PC-3 (cell line): ENCODE data around the gene CNTD1. TPM values are rescaled to one million over a fixed set of nuclear protein-coding genes. Genes with fewer than 3 reads are reported as not detected.

Experiments used
- ATAC-seq: fragments of 200-7000 bp; cut with Tn5 transposase; 2 replicates; pipeline ENCODE4 v1.9.1; 2020; ENCODE audit warnings: mild to moderate bottlenecking, moderate library complexity
- BruUV-seq: library from RNA; stranded (reverse); fragments of 400-500 nt; replicated peaks from 2 replicates; lab custom pipeline; 2021; lab: Mats Ljungman, UMichigan
- CTCF ChIA-PET: fragments of 300-600 bp; sonication (Branson Sonifier 250); formaldehyde crosslinking; loops from one replicate; lab custom pipeline; 2022; ENCODE audit warnings: antibody characterized with exemption; lab: Charles Lee
- POLR2A ChIA-PET: fragments of 300-600 bp; sonication (Branson Sonifier 250); formaldehyde crosslinking; loops from one replicate; lab custom pipeline; 2022; ENCODE audit warnings: antibody characterized with exemption; ENCODE audit not compliant: unreplicated experiment; lab: Charles Lee
- DNase-seq: peaks from one replicate; pipeline ENCODE4 v3.0.0-alpha.2; 2015
- H2AFZ ChIP-seq: fragments of 300-600 bp; sonication (generic); 2 replicates; pipeline ENCODE4 v1.6.0; 2016; ENCODE audit warnings: antibody characterized with exemption, low read length
- H3F3A ChIP-seq: fragments of 300-600 bp; sonication (generic); one replicate; pipeline ENCODE4 v1.6.0; 2017; ENCODE audit warnings: antibody characterized with exemption, low read length, control low read depth, mild to moderate bottlenecking; ENCODE audit not compliant: unreplicated experiment
- H3K27ac ChIP-seq: fragments of 300-600 bp; sonication (generic); 2 replicates; pipeline ENCODE4 v1.5.1; 2016; ENCODE audit warnings: mild to moderate bottlenecking, low read length
- H3K27me3 ChIP-seq: fragments of 300-600 bp; sonication (generic); 2 replicates; pipeline ENCODE4 v1.6.1; 2016; ENCODE audit warnings: low read length, mixed read lengths
- H3K36me3 ChIP-seq: fragments of 300-600 bp; sonication (generic); 2 replicates; pipeline ENCODE4 v1.6.1; 2016; ENCODE audit warnings: low read depth, mixed run types, low read length, mixed read lengths
- H3K4me1 ChIP-seq: fragments of 300-600 bp; sonication (generic); 2 replicates; pipeline ENCODE4 v1.5.1; 2016; ENCODE audit warnings: low read length; ENCODE audit not compliant: insufficient read depth
- H3K4me2 ChIP-seq: fragments of 300-600 bp; sonication (generic); 2 replicates; pipeline ENCODE4 v1.6.0; 2016; ENCODE audit warnings: low read length
- H3K4me3 ChIP-seq: fragments of 300-600 bp; sonication (generic); 2 replicates; pipeline ENCODE4 v1.5.1; 2016; ENCODE audit warnings: mild to moderate bottlenecking, low read length, mixed read lengths
- H3K79me2 ChIP-seq: fragments of 300-600 bp; sonication (generic); 2 replicates; pipeline ENCODE4 v1.6.1; 2017; ENCODE audit warnings: low read length, mixed read lengths
- H3K9ac ChIP-seq: fragments of 300-600 bp; sonication (generic); 2 replicates; pipeline ENCODE4 v1.6.0; 2016; ENCODE audit warnings: mild to moderate bottlenecking, low read length
- H3K9me2 ChIP-seq: fragments of 300-600 bp; sonication (generic); replicated peaks from 2 replicates; pipeline ENCODE4 v1.6.1; 2016; ENCODE audit warnings: mixed run types, low read length, mixed read lengths
- H3K9me3 ChIP-seq: fragments of 300-600 bp; sonication (generic); 2 replicates; pipeline ENCODE4 v1.6.1; 2016; ENCODE audit warnings: low read length, mixed read lengths
- H4K20me1 ChIP-seq: fragments of 300-600 bp; sonication (generic); 2 replicates; pipeline ENCODE4 v1.6.1; 2016; ENCODE audit warnings: low read length, mixed read lengths
- CTCF ChIP-seq: fragments of 300-600 bp; sonication (generic); conservative IDR thresholded peaks from 2 replicates; pipeline ENCODE4 v1.5.1; 2017; ENCODE audit warnings: antibody characterized with exemption, low read depth, mild to moderate bottlenecking, low read length
- EZH2 ChIP-seq: fragments of 300-600 bp; sonication (generic); IDR thresholded peaks from one replicate; pipeline ENCODE4 v1.6.1; 2017; ENCODE audit warnings: antibody characterized with exemption, mild to moderate bottlenecking, low read length; ENCODE audit not compliant: unreplicated experiment
- EZH2phosphoT487 ChIP-seq: fragments of 300-600 bp; sonication (generic); IDR thresholded peaks from 2 replicates; pipeline ENCODE4 v1.6.1; 2018; ENCODE audit warnings: mild to moderate bottlenecking, antibody characterized with exemption, low read length, borderline replicate concordance
- intact Hi-C: fragments of 100-400 bp; cut with micrococcal nuclease; formaldehyde crosslinking; loops from 2 replicates; pipeline ENCODE4 v1.9.0; 2023
- total RNA-seq: library from RNA; depleted of rRNA; stranded (reverse); fragments of >200 nt; gene quantifications from 2 replicates; pipeline ENCODE4 v1.2.3, GENCODE V29; 2014

Gene CNTD1
- total RNA-seq, 1 experiment from 2014 or later, result not detected

DNA sequence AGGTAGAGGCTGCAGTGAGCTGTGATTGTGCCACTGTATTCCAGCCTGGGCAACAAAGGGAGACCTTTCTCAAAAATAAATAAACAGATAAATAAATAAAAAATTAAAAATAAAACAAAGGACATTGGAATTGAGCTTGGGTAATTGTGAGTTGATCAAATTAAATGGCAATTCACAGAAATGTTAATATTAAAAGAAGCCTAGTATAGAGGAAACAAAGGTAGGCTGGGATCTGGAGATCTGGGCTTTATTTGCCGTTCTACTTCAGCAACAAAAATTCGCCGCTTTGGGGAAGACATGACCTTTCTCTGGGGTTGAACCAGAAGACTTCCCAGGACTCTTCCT is 25.7 kb upstream of the CNTD1 start:
- Histone ChIP-seq H2AFZ (peak overlapping the region; percentile 96), H3F3A (peaks cover 7% of the 10 kb centered on the region), H3K4me2 (peak overlapping the region; percentile 99), H3K79me2 (peaks cover 26% of the 10 kb centered on the region), H3K4me3 (peak overlapping the region; percentile 99), H3K9ac (peak overlapping the region; percentile 97), H3K27ac (peak overlapping the region; percentile 81; the same call in 1 of the 2 replicates), H3K4me1 (peaks cover 14% of the 10 kb centered on the region), H4K20me1 (no peaks in the 10 kb centered on the region), H3K36me3 (no peaks in the 10 kb centered on the region; the same call in 1 of the 2 replicates), H3K27me3 (no peaks in the 10 kb centered on the region), H3K9me2 (no peaks in the 10 kb centered on the region), H3K9me3 (no peaks in the 10 kb centered on the region)
- no peak for ATAC-seq
- TF ChIP-seq CTCF (no peak), EZH2 (no peak), EZH2phosphoT487 (no peak)
- BruUV-seq, result no TSS peak
- CTCF ChIA-PET, result interaction anchor here (1.9 kb wide), 1 partner anchor 9 kb away, joined by 5 read pairs; no protein-coding TSS in a partner anchor
- POLR2A ChIA-PET, result interaction anchor here (0.5 kb wide), 1 partner anchor 9 kb away, joined by 8 read pairs; no protein-coding TSS in a partner anchor
- no peak for DNase-seq
- intact Hi-C loops, result no loop called here

GRCh38 chr17:42773290-42774035 is 25.2 kb upstream of the CNTD1 start, which contains the start of gene VPS25:
TSS of gene VPS25 (plus strand) at chr17:42773449. CDS start at chr17:42773476, 27 bp downstream.
- peak within 1 kb of the TSS; percentile 97 for H3K9ac ChIP-seq
- no peaks in the 10 kb centered on the region for H3K9me3 ChIP-seq
- no peaks in the 10 kb centered on the region for H3K27me3 ChIP-seq
- peaks cover 7% of the 10 kb centered on the region for H3F3A ChIP-seq
- peak within 1 kb of the TSS; percentile 96 for H2AFZ ChIP-seq
- CTCF ChIA-PET, result interaction anchor here (1.9 kb wide), 1 partner anchor 10 kb away, joined by 5 read pairs; no protein-coding TSS in a partner anchor
- no peaks in the 10 kb centered on the region for H3K9me2 ChIP-seq
- POLR2A ChIA-PET, result interaction anchor here (0.5 to 1.0 kb wide), 4 partner anchors 8 to 1084 kb away, joined by 3 to 8 read pairs (median 5); no protein-coding TSS in a partner anchor
- peak; percentile 83 for DNase-seq
- TF ChIP-seq EZH2phosphoT487, result no peak
- TF ChIP-seq CTCF, result no peak
- TF ChIP-seq EZH2, result no peak
- ATAC-seq, result peak; percentile 84
- intact Hi-C loops, result loop anchor here (2.0 kb wide), 1 partner anchor 29 kb away; no protein-coding TSS in a partner anchor
- TSS peak; percentile 85 for BruUV-seq
- H3K4me1 ChIP-seq, result peaks cover 14% of the 10 kb centered on the region
- H3K79me2 ChIP-seq, result peaks cover 26% of the 10 kb centered on the region
- no peaks in the 10 kb centered on the region; the same call in 1 of the 2 replicates for H3K36me3 ChIP-seq
- peak within 1 kb of the TSS; percentile 81 for H3K27ac ChIP-seq
- peak within 1 kb of the TSS; percentile 99 for H3K4me3 ChIP-seq
- H4K20me1 ChIP-seq, result no peaks in the 10 kb centered on the region
- H3K4me2 ChIP-seq, result peak within 1 kb of the TSS; percentile 99
